ENCODE results near the gene ESRRB. TPM values are rescaled to one million over a fixed set of nuclear protein-coding genes. Genes with fewer than 3 reads are reported as not detected.

Gene ESRRB
- polyA plus RNA-seq, 12 donors, result 1.3 to 5.9 (median 3.4) TPM; not detected in 2

DNA sequence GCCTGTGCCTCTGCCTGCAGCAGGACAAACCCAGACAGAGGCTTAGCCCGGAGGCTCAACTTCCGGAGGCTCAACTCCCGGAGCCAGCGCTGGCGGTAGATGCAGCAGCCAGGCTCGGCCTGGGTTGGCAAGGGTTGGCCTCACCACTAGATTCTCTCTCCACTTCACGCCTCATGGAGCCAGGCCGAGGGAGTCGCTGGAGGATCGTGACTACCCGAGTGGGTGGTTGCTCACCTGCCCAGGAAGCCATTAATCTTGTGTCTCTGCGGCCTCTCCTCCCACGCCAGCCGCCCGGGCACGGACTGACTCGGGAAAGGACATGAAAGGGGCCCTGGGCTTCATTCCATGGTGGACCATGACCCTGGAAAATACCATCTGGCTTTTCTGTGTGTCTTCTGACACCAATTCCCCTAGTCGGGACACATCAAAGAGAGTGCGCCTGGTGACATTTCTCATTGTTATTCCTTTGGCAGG, 20.8 kb downstream of the ESRRB start:
- DNase-seq, result no peak

GRCh38 chr14:76405627-76406026, 29.7 kb downstream of the ESRRB start:
- no peak for DNase-seq

DNA sequence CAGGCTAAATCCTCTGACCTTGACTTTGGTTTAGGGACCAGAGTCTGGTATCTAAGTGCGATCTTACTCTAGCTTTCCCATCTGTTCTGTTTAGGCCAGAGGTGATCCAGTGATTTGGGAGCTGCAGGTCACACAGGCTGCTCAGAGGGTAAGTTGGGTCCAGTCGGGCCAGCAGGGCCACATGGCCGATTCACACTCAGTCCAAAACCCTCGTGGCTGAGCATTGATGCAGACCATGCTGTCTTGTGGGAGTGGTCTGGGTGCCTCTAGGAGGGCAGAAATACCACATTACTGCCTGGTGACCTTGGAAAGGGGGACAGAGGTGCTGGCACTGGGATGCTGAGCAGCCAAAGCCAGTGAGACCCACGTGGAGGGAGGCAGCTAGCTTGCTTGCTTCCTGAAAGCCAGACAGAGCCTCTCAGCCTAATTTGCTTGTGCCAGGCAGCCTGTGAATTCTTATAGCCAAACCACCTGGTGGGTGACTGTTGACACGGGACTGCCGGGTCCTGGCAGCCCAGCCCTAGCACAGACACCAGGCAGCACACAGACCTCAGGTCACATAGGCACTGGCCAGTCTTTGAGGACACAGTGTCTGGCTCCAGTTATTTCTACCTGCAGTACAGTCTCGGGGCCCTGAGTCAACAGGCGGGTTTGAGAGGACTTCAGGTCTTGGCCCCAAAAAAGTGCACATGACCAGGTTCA, 31.7 kb downstream of the ESRRB start:
- no peak for DNase-seq

DNA sequence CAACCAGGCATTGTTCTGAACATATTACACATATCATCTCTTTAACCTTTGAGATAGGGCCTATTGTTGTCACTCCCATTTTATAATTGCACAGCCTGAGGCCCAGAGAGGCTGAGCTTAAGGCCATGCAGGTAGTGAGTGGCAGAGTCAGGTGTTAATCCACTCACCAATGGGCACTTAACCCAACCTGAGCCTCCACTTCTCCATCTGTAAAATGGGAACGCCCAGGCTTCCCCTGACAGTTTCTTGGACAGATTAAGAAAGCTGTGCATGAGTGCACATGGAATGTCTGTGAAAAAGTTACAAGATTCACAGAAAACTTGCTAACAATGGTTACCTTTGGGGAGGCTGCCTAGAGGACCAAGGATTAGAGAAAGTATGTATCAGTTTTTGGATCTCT, 32.9 kb downstream of the ESRRB start:
- no peak for DNase-seq

DNA sequence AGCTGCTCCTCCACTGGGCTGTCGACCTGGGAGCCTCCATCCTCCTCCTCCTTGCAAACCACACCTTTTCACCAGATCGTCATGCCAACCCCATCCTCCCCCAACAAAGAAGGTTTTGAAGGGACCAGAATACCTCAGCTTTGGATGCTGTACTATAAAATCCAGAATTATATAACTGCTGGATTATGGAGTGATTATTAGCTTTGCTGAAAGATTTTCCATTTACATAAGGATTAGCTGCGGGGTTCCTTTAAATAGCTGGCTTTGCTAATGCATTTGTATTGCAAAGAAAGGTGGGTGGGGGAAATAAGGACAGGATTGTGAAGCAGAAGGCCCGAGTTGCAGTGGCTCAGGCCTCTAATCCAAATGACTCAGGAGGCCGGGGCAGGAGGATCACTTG, 36.6 kb downstream of the ESRRB start:
- DNase-seq, result no peak

GRCh38 chr14:76413106-76413961, 37.4 kb downstream of the ESRRB start:
- no peak for DNase-seq

GRCh38 chr14:76413962-76414600, 38.1 kb downstream of the ESRRB start:
- DNase-seq, result no peak

- DNase-seq, result no peak
Observed at GRCh38 chr14:76419399-76419798, 43.5 kb downstream of the ESRRB start.

- DNase-seq, result no peak
Observed at GRCh38 chr14:76420827-76421226, 44.9 kb downstream of the ESRRB start.

DNA sequence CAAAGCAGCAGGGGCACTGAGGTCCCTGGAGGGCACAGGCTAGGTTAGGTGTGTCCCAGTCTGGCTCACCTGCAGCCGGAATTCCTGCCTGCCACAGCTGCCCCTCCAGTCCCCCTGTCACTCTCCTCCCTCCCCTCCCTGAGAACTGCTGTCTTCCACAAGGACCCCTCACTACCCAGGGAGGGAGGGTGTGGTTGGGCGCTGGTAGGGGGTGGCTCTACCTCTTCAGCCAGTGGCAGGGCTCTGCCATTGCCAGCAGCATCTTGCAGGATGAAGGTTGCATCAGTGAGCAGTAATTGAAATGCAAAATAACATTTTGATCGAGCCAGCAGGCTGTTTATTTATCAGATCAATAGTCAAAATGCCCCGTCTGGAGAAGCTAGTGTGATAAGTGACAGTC, 45.7 kb downstream of the ESRRB start:
- DNase-seq, result no peak

DNA sequence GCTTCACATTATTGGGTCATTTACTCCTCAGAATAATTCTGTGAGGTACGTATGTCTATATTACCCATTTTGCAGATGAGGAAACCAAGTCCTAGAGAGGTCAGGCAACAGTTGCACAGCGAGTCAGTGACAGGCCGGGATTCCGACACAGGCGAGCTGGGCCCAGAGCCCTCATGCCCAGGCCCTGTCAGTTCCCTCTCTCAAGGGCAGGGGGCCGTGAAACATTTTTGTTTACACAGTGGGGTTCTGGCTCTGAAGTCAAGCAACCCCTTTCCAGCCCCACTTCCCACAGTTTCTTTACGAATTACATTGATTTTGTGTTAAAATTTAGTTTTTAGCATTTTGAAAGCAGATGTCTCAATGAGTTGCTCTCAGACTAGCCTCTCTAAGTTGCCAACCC, 46.7 kb downstream of the ESRRB start:
- DNase-seq, result no peak

DNA sequence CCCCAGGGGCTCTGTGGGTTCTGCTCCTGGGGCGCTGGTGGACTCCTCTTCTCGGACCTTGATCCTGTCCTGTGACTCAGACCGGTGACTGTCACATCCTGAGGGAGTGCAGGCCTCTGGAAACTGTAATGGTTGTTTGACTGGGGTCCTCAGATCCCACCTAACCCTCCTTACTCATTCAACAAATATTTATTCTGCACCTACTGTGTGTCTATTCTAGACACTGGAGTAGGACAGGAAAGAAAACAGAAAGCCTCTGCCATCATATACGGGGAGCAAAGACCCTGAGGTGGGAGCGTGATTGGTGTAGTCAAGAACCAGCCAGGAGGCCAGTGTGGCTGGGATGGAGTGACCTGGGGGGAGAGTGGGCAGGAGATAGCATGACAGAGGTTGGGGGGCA, 47.6 kb downstream of the ESRRB start:
- no peak for DNase-seq

DNA sequence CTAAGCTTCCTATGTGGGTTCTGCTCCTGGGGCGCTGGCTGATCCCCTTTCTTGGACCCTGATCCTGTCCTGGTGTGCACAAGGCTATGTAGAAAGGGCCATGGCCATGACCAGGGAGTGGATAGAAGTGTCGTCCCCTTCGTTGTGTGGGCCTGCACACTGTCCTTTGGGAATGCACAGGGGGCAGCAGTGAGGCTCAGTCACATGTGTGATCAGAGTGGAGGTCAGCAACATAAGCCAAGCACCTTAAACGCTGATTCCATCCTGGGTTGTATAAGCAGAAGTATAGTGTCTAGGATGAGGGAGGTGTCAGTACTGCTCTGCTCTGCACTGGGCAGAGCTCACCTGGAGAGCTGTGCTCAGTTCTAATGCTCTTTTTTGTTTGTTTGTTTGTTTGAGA, 48.4 kb downstream of the ESRRB start:
- no peak for DNase-seq

DNA sequence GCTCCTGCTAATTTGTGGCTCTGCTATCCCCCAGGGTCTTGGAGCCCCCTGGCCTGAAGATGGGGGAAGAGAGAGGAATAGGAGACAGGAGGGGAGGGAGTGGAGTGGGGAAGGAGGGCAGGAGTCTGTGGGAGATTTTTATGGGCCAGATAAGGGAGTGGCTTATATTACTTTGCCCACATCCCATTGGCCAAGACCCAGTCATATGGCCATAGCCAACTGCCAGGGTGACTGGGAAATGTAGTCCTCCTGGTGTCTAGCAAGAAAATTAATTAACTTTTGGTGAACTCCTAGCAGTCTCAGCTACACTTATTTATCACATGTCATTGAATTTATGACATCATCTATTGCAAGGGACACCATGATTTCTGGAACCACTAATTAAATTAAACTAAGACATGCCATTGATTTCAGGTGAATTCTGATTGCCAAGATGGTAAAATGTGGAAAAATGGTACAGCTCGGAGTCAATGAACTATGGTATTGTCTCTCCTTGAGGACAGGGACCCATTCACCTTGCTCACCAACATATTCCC, 50.3 kb downstream of the ESRRB start:
- no peak for DNase-seq

- no peak for DNase-seq
Observed at GRCh38 chr14:76428611-76429010, 52.7 kb downstream of the ESRRB start.

DNA sequence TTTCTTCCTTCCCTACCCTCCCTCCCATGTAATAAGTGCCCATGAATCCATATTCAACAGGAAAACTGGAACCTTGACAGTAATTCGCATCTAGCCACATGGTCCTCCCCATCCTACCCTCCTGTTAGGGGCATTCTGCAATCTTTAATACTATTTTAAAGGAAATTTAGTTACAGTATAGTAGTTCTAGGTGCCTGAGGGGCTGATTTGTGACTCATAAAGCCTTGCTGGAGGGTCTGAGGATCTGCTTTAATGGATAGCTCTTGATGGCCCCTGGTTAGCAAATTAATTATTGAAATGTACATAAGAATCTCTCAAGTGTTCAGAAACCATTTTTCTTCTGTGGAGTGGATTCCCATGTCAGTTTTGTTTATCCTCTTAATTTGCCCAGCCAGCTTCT, 54.1 kb downstream of the ESRRB start:
- DNase-seq, result no peak

DNA sequence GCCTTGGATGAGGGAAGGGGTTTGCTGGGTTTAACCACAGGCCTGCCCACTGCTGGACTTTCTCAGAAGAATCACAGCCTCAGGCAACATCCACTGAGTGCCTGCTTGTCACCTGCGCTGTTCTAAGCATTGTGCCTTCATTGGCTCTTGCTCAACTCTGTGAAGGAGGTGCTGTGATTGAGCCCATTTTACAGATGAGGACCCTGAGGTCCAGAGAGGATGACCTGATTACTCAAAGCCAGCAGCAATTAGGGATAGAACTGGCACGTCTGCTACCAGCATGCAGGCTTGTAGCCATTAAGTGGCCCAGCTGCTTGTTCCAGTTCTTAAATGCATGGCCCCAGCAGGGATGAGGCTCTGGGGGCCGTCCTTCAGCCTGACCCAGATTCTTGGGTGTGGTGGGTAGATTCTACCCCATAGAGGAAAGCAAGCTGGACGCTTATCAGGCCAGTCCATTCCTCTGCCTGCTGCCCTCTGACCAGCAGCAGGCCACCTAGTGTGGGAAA, 54.6 kb downstream of the ESRRB start:
- no peak for DNase-seq

- DNase-seq, result no peak
Observed at GRCh38 chr14:76431538-76431937, 55.6 kb downstream of the ESRRB start.

DNA sequence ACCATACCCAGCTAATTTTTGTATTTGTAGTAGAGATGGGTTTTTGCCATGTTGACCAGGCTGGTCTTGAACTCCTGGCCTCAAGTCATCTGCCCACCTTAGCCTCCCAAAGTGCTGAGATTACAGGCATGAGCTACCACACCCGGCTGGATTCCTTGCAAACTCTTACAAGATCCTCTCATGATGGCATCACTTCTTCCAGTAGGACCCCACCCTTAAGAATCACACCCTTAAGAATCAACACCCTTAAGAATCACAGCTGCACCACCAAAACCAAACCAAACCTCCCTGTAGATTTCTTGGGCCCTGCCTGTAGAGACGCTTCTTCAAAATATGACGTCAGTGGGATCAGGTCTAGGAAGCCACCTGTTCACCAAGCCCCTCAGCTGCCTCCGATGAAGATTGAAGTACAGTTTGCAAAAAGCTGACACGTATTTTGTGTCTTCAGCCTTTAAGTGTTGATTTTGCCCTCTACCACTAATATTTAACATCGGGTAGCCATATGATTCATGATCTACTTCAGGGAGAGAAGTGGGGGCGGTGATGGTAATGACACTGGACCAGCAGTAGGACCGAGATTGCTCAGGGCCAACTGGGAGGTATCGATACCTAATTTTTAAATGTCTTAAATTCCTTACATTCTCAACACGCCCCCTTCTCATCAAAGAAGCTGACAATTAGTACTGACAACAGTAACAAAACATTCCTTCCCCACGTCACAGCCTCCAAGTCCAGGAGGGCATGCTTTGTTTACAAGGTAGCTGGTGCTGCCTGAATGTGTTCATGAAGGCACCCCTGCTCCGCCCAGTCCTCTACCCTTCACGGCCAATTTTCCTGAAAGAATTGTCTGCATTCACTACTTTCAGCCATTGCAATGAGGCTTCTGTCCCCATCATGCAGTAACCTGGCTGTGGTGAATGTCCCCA, 57.2 kb downstream of the ESRRB start:
- no peak for DNase-seq

- no peak for DNase-seq
Observed at GRCh38 chr14:76434220-76434619, 58.3 kb downstream of the ESRRB start.

GRCh38 chr14:76439237-76439775, 63.4 kb downstream of the ESRRB start:
- DNase-seq, result no peak
